ENCODE measurements around the gene MED27.

GRCh38 chr9:131915181-131915580 is 164.5 kb downstream of the MED27 start:
- no peak for TF ChIP-seq ZNF207 (IDR thresholded peaks at IDR 0.05; ENCODE audit: borderline replicate concordance)
- no peak for TF ChIP-seq USF1 (IDR thresholded peaks at IDR 0.05; ENCODE audit: borderline replicate concordance, extremely low read length, insufficient read depth, low read depth, low read length)
- TF ChIP-seq SMC3 (IDR thresholded peaks at IDR 0.05; ENCODE audit: borderline replicate concordance, low read length), result no peak
- TF ChIP-seq ATF7 (IDR thresholded peaks at IDR 0.05; ENCODE audit: low read depth), result no peak
- no peak for TF ChIP-seq POLR2A (IDR thresholded peaks at IDR 0.05; ENCODE audit: low read depth, low read length)
- TF ChIP-seq BRCA1 (IDR thresholded peaks at IDR 0.05; ENCODE audit: low read depth, low read length), result no peak
- no peak for TF ChIP-seq RAD51 (IDR thresholded peaks at IDR 0.05)
- no peak for TF ChIP-seq SIX5 (IDR thresholded peaks at IDR 0.05; ENCODE audit: low read depth, low read length, severe bottlenecking)
